GM20000 (cell line): ENCODE measurements around the gene ATP1A3.
A peak's percentile ranks its signal among the peaks of the same experiment; 100 is the strongest.
"Not testable (repeated sequence)": the region's sequence is repeated elsewhere in the genome, so short reads cannot be mapped to it uniquely, and the experiment has no call there.

Experiments
- DNase-seq: peaks from one replicate; pipeline ENCODE4 v3.0.0; 2012; ENCODE audit warnings: low spot score
- CTCF ChIP-seq: IDR thresholded peaks from 2 replicates; pipeline ENCODE4 v1.5.1; 2012; ENCODE audit warnings: mild to moderate bottlenecking, control low read depth; ENCODE audit errors: extremely low read depth, missing control alignments

ATP1A3 gene

GRCh38 chr19:41997851-41998229 is 3.8 kb upstream of the ATP1A3 start:
- TF ChIP-seq CTCF, result no peak
- DNase-seq, result peak; percentile 47

GRCh38 chr19:41997121-41997850 is 3.3 kb upstream of the ATP1A3 start:
- no peak for TF ChIP-seq CTCF
- DNase-seq, result peak; percentile 87

- no peak for TF ChIP-seq CTCF
- peak; percentile 62 for DNase-seq
Measured at GRCh38 chr19:41995959-41996797, 2.1 kb upstream of the ATP1A3 start.

- no peak for TF ChIP-seq CTCF
- DNase-seq, result no peak
Measured at GRCh38 chr19:41994994-41995958, 1.2 kb upstream of the ATP1A3 start.

GRCh38 chr19:41994521-41994971 is 516 bp upstream of the ATP1A3 start:
- DNase-seq, result no peak
- no peak for TF ChIP-seq CTCF

- not testable (repeated sequence) for DNase-seq
Measured at GRCh38 chr19:41991925-41992569, 2.0 kb downstream of the ATP1A3 start.

- no peak for DNase-seq
- TF ChIP-seq CTCF, result no peak
Measured at GRCh38 chr19:41991025-41991424, 3.0 kb downstream of the ATP1A3 start.
